Liver (tissue), 3 donors: ENCODE data around the gene MEIS2.

ENCODE experiments used
- CTCF ChIP-seq: fragments of 150-350 bp; IDR thresholded peaks from 2 replicates; pipeline ENCODE4 v1.5.1; 2017; ENCODE audit warnings: improper control_type of control experiment, low read depth, low read length; ENCODE audit not compliant: missing input control
- NR2F2 ChIP-seq: IDR thresholded peaks from 2 replicates; pipeline ENCODE4 v1.6.1; 2016; ENCODE audit warnings: antibody characterized with exemption
- SP1 ChIP-seq: IDR thresholded peaks from 2 replicates; pipeline ENCODE4 v1.6.1; 2018; ENCODE audit warnings: antibody characterized with exemption, mild to moderate bottlenecking
- TAF1 ChIP-seq: conservative IDR thresholded peaks from 2 replicates; pipeline ENCODE4 v1.6.1; 2016; ENCODE audit warnings: antibody characterized with exemption, mild to moderate bottlenecking
- donor health status: healthy.
- donor health status: healthy.

DNA sequence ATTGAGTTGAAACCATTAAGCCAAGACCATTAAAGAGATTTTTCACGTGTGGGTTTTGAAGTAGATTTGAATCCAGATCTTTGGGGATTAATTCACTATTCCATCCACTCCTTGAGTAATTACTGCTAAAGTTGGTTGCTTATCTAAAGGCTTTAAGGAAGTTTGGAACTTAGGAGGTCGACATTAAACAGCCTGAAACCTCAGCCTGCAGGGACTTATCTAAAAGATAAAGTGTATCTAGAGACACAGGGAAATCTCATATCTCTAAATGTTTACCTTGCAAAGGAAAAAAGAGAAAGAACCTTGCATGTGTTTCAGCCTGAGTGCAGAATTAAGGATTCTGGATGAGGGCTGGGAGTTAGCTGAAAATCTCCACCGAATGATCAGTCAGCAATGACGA, 158.6 kb downstream of the MEIS2 start:
- TF ChIP-seq CTCF (no peak), NR2F2 (no peak), SP1 (no peak), TAF1 (no peak)
